ENCODE data around the gene MKLN1. TPM values are rescaled to one million over a fixed set of nuclear protein-coding genes. Genes with fewer than 3 reads are reported as not detected.

MKLN1 gene
- total RNA-seq, 1 donor from 2014 or later = 48.4 TPM

- H3K9me3 ChIP-seq = no peaks in the 10 kb centered on the region
- H3K27ac ChIP-seq = no peak overlapping the region
- H3K27me3 ChIP-seq = no peaks in the 10 kb centered on the region
- DNase-seq (ENCODE audit: extremely low spot score in 2 of 2) = no peak
- TF ChIP-seq POLR2A (IDR thresholded peaks at IDR 0.05) (no peak), POLR2AphosphoS5 (IDR thresholded peaks at IDR 0.05; ENCODE audit: insufficient read depth in 1 of 2, low read depth in 1 of 2) (no peak), CTCF (IDR thresholded peaks at IDR 0.05) (no peak)
- no peaks in the 10 kb centered on the region for H3K4me1 ChIP-seq
- H3K36me3 ChIP-seq = peaks cover 0 to 6% of the 10 kb centered on the region in 2 donors
- H3K4me3 ChIP-seq = no peak overlapping the region
- intact Hi-C loops (cut with DNase I) = no loop called here
Measured at GRCh38 chr7:131482800-131483199, 155.1 kb downstream of the MKLN1 start.

- Histone ChIP-seq H3K27me3 (no peaks in the 10 kb centered on the region), H3K4me1 (no peaks in the 10 kb centered on the region), H3K27ac (no peak overlapping the region), H3K9me3 (no peaks in the 10 kb centered on the region), H3K4me3 (no peak overlapping the region), H3K36me3 (peaks cover 0 to 6% of the 10 kb centered on the region in 2 donors)
- TF ChIP-seq POLR2A (IDR thresholded peaks at IDR 0.05) = no peak
- no peak for TF ChIP-seq CTCF (IDR thresholded peaks at IDR 0.05)
- no peak for TF ChIP-seq POLR2AphosphoS5 (IDR thresholded peaks at IDR 0.05; ENCODE audit: insufficient read depth in 1 of 2, low read depth in 1 of 2)
- intact Hi-C loops (cut with DNase I) = no loop called here
- DNase-seq (ENCODE audit: extremely low spot score in 2 of 2) = no peak
Measured at GRCh38 chr7:131483586-131483985, 155.9 kb downstream of the MKLN1 start.

- H3K4me3 ChIP-seq = no peak overlapping the region
- H3K36me3 ChIP-seq = no peaks in the 10 kb centered on the region
- no peak for DNase-seq (ENCODE audit: extremely low spot score in 2 of 2)
Measured at GRCh38 chr7:131486346-131486745, 158.7 kb downstream of the MKLN1 start.

GRCh38 chr7:131487217-131487616 is 159.5 kb downstream of the MKLN1 start:
- no peak overlapping the region for H3K4me3 ChIP-seq
- H3K36me3 ChIP-seq = no peaks in the 10 kb centered on the region
- intact Hi-C loops (cut with DNase I) = no loop called here
- no peaks in the 10 kb centered on the region for H3K4me1 ChIP-seq
- no peaks in the 10 kb centered on the region for H3K9me3 ChIP-seq
- no peaks in the 10 kb centered on the region for H3K27me3 ChIP-seq
- TF ChIP-seq CTCF (IDR thresholded peaks at IDR 0.05) (no peak), POLR2AphosphoS5 (IDR thresholded peaks at IDR 0.05; ENCODE audit: insufficient read depth in 1 of 2, low read depth in 1 of 2) (no peak), POLR2A (IDR thresholded peaks at IDR 0.05) (no peak)
- no peak for DNase-seq (ENCODE audit: extremely low spot score in 2 of 2)
- H3K27ac ChIP-seq = no peak overlapping the region

More at GRCh38 chr7:131486346-131486745, 158.7 kb downstream of the MKLN1 start:
- H3K9me3 ChIP-seq = no peaks in the 10 kb centered on the region
- no peaks in the 10 kb centered on the region for H3K27me3 ChIP-seq
- H3K4me1 ChIP-seq = no peaks in the 10 kb centered on the region
- TF ChIP-seq POLR2A (IDR thresholded peaks at IDR 0.05) (no peak), CTCF (IDR thresholded peaks at IDR 0.05) (no peak), POLR2AphosphoS5 (IDR thresholded peaks at IDR 0.05; ENCODE audit: insufficient read depth in 1 of 2, low read depth in 1 of 2) (no peak)
- no peak overlapping the region for H3K27ac ChIP-seq
- intact Hi-C loops (cut with DNase I) = no loop called here

DNA sequence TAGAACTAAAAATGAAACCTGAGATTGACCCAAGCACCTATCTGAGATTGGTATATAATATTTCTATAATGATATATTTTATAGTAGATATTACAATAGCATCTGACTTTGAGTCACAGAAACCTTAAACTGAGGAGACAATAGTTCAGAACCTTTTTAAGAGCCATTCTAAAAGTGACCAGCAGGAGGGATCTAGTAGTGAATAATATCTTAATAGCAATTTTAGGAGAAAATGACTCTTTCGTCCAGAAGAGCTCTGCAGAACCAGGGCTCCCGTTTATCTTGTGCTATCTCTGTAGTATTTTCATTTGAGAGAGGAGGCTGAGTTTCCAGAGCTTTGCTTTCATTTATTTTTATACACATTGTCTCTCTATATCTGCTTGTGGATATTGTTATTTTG is 160.7 kb downstream of the MKLN1 start:
- no peak for TF ChIP-seq POLR2AphosphoS5 (IDR thresholded peaks at IDR 0.05; ENCODE audit: insufficient read depth in 1 of 2, low read depth in 1 of 2)
- TF ChIP-seq CTCF (IDR thresholded peaks at IDR 0.05) = no peak
- TF ChIP-seq POLR2A (IDR thresholded peaks at IDR 0.05) = no peak
- no peaks in the 10 kb centered on the region for H3K9me3 ChIP-seq
- no peak overlapping the region for H3K27ac ChIP-seq
- H3K36me3 ChIP-seq = no peaks in the 10 kb centered on the region
- H3K27me3 ChIP-seq = no peaks in the 10 kb centered on the region
- H3K4me1 ChIP-seq = no peaks in the 10 kb centered on the region
- intact Hi-C loops (cut with DNase I) = no loop called here
- no peak overlapping the region for H3K4me3 ChIP-seq
- no peak for DNase-seq (ENCODE audit: extremely low spot score in 2 of 2)
